NAMALWA (cell line): Measurements from ENCODE around the gene PTPRN2.
A peak's percentile ranks its signal among the peaks of the same experiment; 100 is the strongest.
"Not testable (repeated sequence)": the region's sequence is repeated elsewhere in the genome, so short reads cannot be mapped to it uniquely, and the experiment has no call there.

ENCODE experiments used
- DNase-seq: peaks from one replicate; pipeline ENCODE4 v3.0.0-alpha.2; 2015; ENCODE audit warnings: low spot score

The PTPRN2 gene

GRCh38 chr7:157727964-157728615 lies 859.5 kb downstream of the PTPRN2 start:
- DNase-seq = no peak

GRCh38 chr7:157726764-157727163 lies 860.9 kb downstream of the PTPRN2 start:
- no peak for DNase-seq

- not testable (repeated sequence) for DNase-seq
Observed at GRCh38 chr7:157725312-157725711, 862.3 kb downstream of the PTPRN2 start.

GRCh38 chr7:157723205-157723604 lies 864.4 kb downstream of the PTPRN2 start:
- no peak for DNase-seq

GRCh38 chr7:157722137-157723060 lies 865.2 kb downstream of the PTPRN2 start:
- DNase-seq = no peak

- no peak for DNase-seq
Observed at GRCh38 chr7:157721468-157722136, 866.0 kb downstream of the PTPRN2 start.

GRCh38 chr7:157719705-157720655 lies 867.6 kb downstream of the PTPRN2 start:
- no peak for DNase-seq

GRCh38 chr7:157719008-157719682 lies 868.5 kb downstream of the PTPRN2 start:
- no peak for DNase-seq

GRCh38 chr7:157718303-157719007 lies 869.2 kb downstream of the PTPRN2 start:
- DNase-seq = no peak

- no peak for DNase-seq
Observed at GRCh38 chr7:157717211-157718174, 870.1 kb downstream of the PTPRN2 start.

GRCh38 chr7:157715938-157716280 lies 871.7 kb downstream of the PTPRN2 start:
- no peak for DNase-seq

GRCh38 chr7:157715071-157715937 lies 872.3 kb downstream of the PTPRN2 start:
- DNase-seq = peak; percentile 32

GRCh38 chr7:157714166-157715070 lies 873.2 kb downstream of the PTPRN2 start:
- no peak for DNase-seq

GRCh38 chr7:157713591-157713990 lies 874.0 kb downstream of the PTPRN2 start:
- no peak for DNase-seq

GRCh38 chr7:157712666-157713235 lies 874.9 kb downstream of the PTPRN2 start:
- no peak for DNase-seq

- DNase-seq = no peak
Observed at GRCh38 chr7:157711353-157711888, 876.2 kb downstream of the PTPRN2 start.

GRCh38 chr7:157710396-157710795 lies 877.2 kb downstream of the PTPRN2 start:
- no peak for DNase-seq
